GM23248 (cell line): ENCODE measurements around the gene EPN2. TPM values are rescaled to one million over a fixed set of nuclear protein-coding genes. Genes with fewer than 3 reads are reported as not detected.
A peak's percentile ranks its signal among the peaks of the same experiment; 100 is the strongest.

Experiments used
- DNase-seq: peaks from one replicate; pipeline ENCODE4 v3.0.0-alpha.2; 2015
- H2AFZ ChIP-seq: fragments of 200-600 bp; sonication (generic); 2 replicates; pipeline ENCODE4 v1.6.1; 2016; ENCODE audit warnings: antibody characterized with exemption
- H3F3A ChIP-seq: fragments of 200-600 bp; sonication (generic); 2 replicates; pipeline ENCODE4 v1.6.1; 2016; ENCODE audit warnings: mild to moderate bottlenecking, antibody characterized with exemption, mixed run types; ENCODE audit not compliant: insufficient read depth
- H3K27ac ChIP-seq: fragments of 200-600 bp; sonication (generic); 2 replicates; pipeline ENCODE4 v1.5.1; 2016; ENCODE audit warnings: mild to moderate bottlenecking
- H3K27me3 ChIP-seq: fragments of 200-600 bp; sonication (generic); replicated peaks from 2 replicates; pipeline ENCODE4 v1.6.1; 2016; ENCODE audit warnings: mild to moderate bottlenecking; ENCODE audit not compliant: insufficient read depth
- H3K36me3 ChIP-seq: fragments of 200-600 bp; sonication (generic); 2 replicates; pipeline ENCODE4 v1.6.1; 2016; ENCODE audit warnings: low read depth, mild to moderate bottlenecking
- H3K4me1 ChIP-seq: fragments of 200-600 bp; sonication (generic); 2 replicates; pipeline ENCODE4 v1.6.1; 2016; ENCODE audit warnings: mild to moderate bottlenecking; ENCODE audit not compliant: insufficient read depth
- H3K4me2 ChIP-seq: fragments of 200-600 bp; sonication (generic); one replicate; pipeline ENCODE4 v1.6.1; 2016; ENCODE audit warnings: mild to moderate bottlenecking; ENCODE audit not compliant: unreplicated experiment
- H3K4me3 ChIP-seq: fragments of 200-600 bp; sonication (generic); 2 replicates; pipeline ENCODE4 v1.5.1; 2016; ENCODE audit warnings: mild to moderate bottlenecking
- H3K79me2 ChIP-seq: fragments of 200-600 bp; sonication (generic); 2 replicates; pipeline ENCODE4 v1.6.1; 2016; ENCODE audit warnings: mild to moderate bottlenecking; ENCODE audit not compliant: insufficient read depth
- H3K9ac ChIP-seq: fragments of 200-600 bp; sonication (generic); 2 replicates; pipeline ENCODE4 v1.6.1; 2016; ENCODE audit warnings: mild to moderate bottlenecking
- H3K9me2 ChIP-seq: fragments of 200-600 bp; sonication (generic); 2 replicates; pipeline ENCODE4 v1.6.1; 2016; ENCODE audit warnings: mixed run types, mild to moderate bottlenecking, moderate library complexity; ENCODE audit not compliant: insufficient read depth
- H3K9me3 ChIP-seq: fragments of 200-600 bp; sonication (generic); one replicate; pipeline ENCODE4 v1.6.1; 2017; ENCODE audit warnings: low read depth
- H4K20me1 ChIP-seq: fragments of 200-600 bp; sonication (generic); 2 replicates; pipeline ENCODE4 v1.6.0; 2016; ENCODE audit not compliant: insufficient read depth
- EZH2 ChIP-seq: fragments of 200-600 bp; sonication (generic); IDR thresholded peaks from 2 replicates; pipeline ENCODE4 v1.6.1; 2018; ENCODE audit warnings: antibody characterized with exemption, mild to moderate bottlenecking; ENCODE audit not compliant: insufficient read depth, poor library complexity, severe bottlenecking
- EZH2phosphoT487 ChIP-seq: fragments of 200-600 bp; sonication (generic); IDR thresholded peaks from 2 replicates; pipeline ENCODE4 v1.6.1; 2018; ENCODE audit warnings: antibody characterized with exemption, moderate library complexity, mild to moderate bottlenecking, low read depth; ENCODE audit not compliant: insufficient read depth
- WGBS, 2 experiments: methylation state at CpG; one replicate each; pipeline ENCODE4 v1.1.6; 2015 to 2017; ENCODE audit warnings: low lambda C conversion rate in 2 of 2, low coverage in 1 of 2; ENCODE audit errors: missing lambda C conversion rate in 2 of 2; 5-methylcytosine and 5-hydroxymethylcytosine counted together
- in situ Hi-C: fragments of 300-500 bp; cut with MboI; formaldehyde crosslinking; loops from 2 replicates; pipeline ENCODE4 v1.15.0; 2020
- polyA plus RNA-seq: library from polyadenylated mRNA; unstranded; fragments of >200 nt; fragmentation: Nextera tagmentation; extraction: Ambion mirVana; gene quantifications from 2 replicates; pipeline ENCODE4 v1.2.1, GENCODE V29; 2016
- total RNA-seq: library from RNA; depleted of rRNA; stranded (reverse); fragments of >200 nt; shearing (Covaris generic); gene quantifications from 2 replicates; pipeline ENCODE4 v1.2.3, GENCODE V29; 2014

The EPN2 gene
- total and polyA plus RNA-seq, 2 experiments from 2014 or later = 25.3 to 54.0 TPM

DNA sequence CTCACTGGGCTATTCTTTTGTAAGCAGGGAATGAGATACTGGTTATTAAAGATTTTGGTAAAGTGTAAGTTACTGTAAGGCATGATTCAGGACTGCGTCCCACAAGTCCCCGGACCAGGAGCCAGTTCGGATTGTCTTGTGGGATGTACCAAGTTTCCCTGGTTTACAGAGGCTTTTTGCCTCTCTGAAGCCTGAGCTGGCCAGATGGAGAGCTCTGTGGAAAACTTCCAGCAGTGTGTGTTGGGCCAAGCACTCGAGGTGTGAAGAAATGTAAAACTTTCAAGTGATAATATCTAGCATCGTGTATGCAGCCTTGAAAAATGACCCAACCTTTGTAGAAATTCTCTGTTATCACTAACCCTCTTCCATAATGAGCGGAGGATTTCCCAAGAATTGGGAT, 2.4 kb downstream of the EPN2 start:
- Histone ChIP-seq H3K27me3 (no peaks in the 10 kb centered on the region), H3K4me2 (no peak overlapping the region), H3K4me3 (no peak overlapping the region), H3K79me2 (peaks cover 70% of the 10 kb centered on the region), H3F3A (0 out of 2 replicates have a peak, but pooled peaks cover 4% of the 10 kb centered on the region), H2AFZ (no peak overlapping the region), H3K9me2 (no peaks in the 10 kb centered on the region), H3K9ac (no peak overlapping the region), H4K20me1 (0 out of 2 replicates have a peak, but pooled peaks cover 3% of the 10 kb centered on the region), H3K9me3 (no peaks in the 10 kb centered on the region), H3K36me3 (no peaks in the 10 kb centered on the region), H3K27ac (no peak overlapping the region), H3K4me1 (peaks cover 11% of the 10 kb centered on the region; the same call in 1 of the 2 replicates)
- in situ Hi-C loops = no loop called here
- WGBS, 2 experiments = 53 to 55% methylated on average over 6 of the region's 6 CpGs
- peak; percentile 48 for DNase-seq
- TF ChIP-seq EZH2phosphoT487 (no peak), EZH2 (no peak)

DNA sequence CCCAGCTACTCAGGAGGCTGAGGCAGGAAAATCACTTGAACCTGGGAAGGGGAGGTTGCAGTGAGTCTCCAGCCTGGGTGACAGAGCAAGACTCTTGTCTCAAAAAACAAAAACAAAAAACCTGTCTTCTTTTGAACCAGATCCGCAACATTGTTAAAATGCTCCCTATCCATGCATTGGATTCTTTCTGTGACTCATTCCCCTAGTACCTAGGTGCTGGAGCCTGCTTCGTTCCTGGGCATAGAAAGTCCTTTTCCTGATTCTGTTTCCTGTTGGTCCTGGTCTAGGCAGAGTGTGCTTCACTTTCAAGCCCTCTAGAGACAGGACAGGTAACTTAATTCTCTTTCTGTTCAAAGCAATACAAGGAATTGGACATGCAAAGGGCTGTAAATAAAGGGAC, 5.2 kb downstream of the EPN2 start:
- Histone ChIP-seq H3K9ac (no peak overlapping the region), H3K9me2 (no peaks in the 10 kb centered on the region), H3K79me2 (peaks cover 98% of the 10 kb centered on the region), H3K4me1 (peaks cover 16% of the 10 kb centered on the region; the same call in 1 of the 2 replicates), H3K9me3 (no peaks in the 10 kb centered on the region), H2AFZ (no peak overlapping the region), H3K4me3 (no peak overlapping the region), H3F3A (peaks cover 8% of the 10 kb centered on the region; the same call in 1 of the 2 replicates), H3K27ac (no peak overlapping the region), H3K27me3 (no peaks in the 10 kb centered on the region), H3K4me2 (no peak overlapping the region), H4K20me1 (0 out of 2 replicates have a peak, but pooled peaks cover 3% of the 10 kb centered on the region), H3K36me3 (no peaks in the 10 kb centered on the region)
- DNase-seq = no peak
- in situ Hi-C loops = no loop called here
- WGBS, 2 experiments = 78 to 85% methylated on average over 2 of the region's 2 CpGs
- no peak for TF ChIP-seq EZH2
- TF ChIP-seq EZH2phosphoT487 = no peak

- Histone ChIP-seq H3K9ac (no peak overlapping the region), H3K27me3 (no peaks in the 10 kb centered on the region), H3K79me2 (peaks cover 100% of the 10 kb centered on the region), H3K9me3 (no peaks in the 10 kb centered on the region), H3K9me2 (no peaks in the 10 kb centered on the region), H4K20me1 (peaks cover 3% of the 10 kb centered on the region; the same call in 1 of the 2 replicates), H3K4me2 (no peak overlapping the region), H2AFZ (no peak overlapping the region), H3K4me1 (peaks cover 22% of the 10 kb centered on the region), H3K36me3 (no peaks in the 10 kb centered on the region), H3F3A (peaks cover 14% of the 10 kb centered on the region), H3K4me3 (no peak overlapping the region), H3K27ac (no peak overlapping the region)
- in situ Hi-C loops = no loop called here
- no peak for DNase-seq
- TF ChIP-seq EZH2 = no peak
- no peak for TF ChIP-seq EZH2phosphoT487
- WGBS, 2 experiments = 93 to 95% methylated on average over 6 to 7 of the region's 7 CpGs
Observed at GRCh38 chr17:19242926-19243325, 5.8 kb downstream of the EPN2 start.

GRCh38 chr17:19243838-19244237, 6.7 kb downstream of the EPN2 start:
- H3K27ac ChIP-seq = no peak overlapping the region
- WGBS, 2 experiments = 91 to 100% methylated on average over 1 of the region's 1 CpG
- no peak for DNase-seq
- H3K4me2 ChIP-seq = no peak overlapping the region
- peaks cover 99% of the 10 kb centered on the region for H3K79me2 ChIP-seq
- H4K20me1 ChIP-seq = peaks cover 3% of the 10 kb centered on the region; the same call in 1 of the 2 replicates
- no peaks in the 10 kb centered on the region for H3K36me3 ChIP-seq
- H3K4me1 ChIP-seq = peaks cover 26% of the 10 kb centered on the region
- H2AFZ ChIP-seq = no peak overlapping the region
- no peak overlapping the region for H3K9ac ChIP-seq
- H3F3A ChIP-seq = peaks cover 23% of the 10 kb centered on the region
- H3K4me3 ChIP-seq = no peak overlapping the region
- in situ Hi-C loops = no loop called here
- TF ChIP-seq EZH2phosphoT487 (no peak), EZH2 (no peak)
- H3K9me3 ChIP-seq = no peaks in the 10 kb centered on the region
- no peaks in the 10 kb centered on the region for H3K9me2 ChIP-seq
- no peaks in the 10 kb centered on the region for H3K27me3 ChIP-seq

DNA sequence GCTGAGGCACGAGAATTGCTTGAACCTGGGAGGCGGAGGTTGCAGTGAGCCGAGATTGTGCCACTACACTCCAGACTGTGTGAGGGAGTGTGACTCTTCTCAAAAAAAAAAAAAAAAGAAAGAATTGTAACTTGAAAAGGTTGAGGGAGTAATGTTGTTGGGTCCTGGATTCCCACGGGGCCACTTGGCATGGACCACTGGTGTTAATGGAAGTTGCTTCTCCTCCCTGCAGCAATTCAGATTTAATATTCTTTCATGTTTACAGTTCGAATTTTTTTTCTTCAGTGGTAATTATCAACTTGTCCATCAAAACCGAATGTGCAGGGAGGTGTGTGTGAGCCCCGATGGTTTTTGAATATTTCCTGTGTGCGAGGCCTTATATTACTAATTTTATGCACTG, 7.2 kb downstream of the EPN2 start:
- no peaks in the 10 kb centered on the region for H3K36me3 ChIP-seq
- no peak overlapping the region for H3K9ac ChIP-seq
- H3K4me3 ChIP-seq = no peak overlapping the region
- no peaks in the 10 kb centered on the region for H3K9me2 ChIP-seq
- H3K27ac ChIP-seq = no peak overlapping the region
- no peak for TF ChIP-seq EZH2phosphoT487
- TF ChIP-seq EZH2 = no peak
- no peak for DNase-seq
- peaks cover 3% of the 10 kb centered on the region; the same call in 1 of the 2 replicates for H4K20me1 ChIP-seq
- peaks cover 28% of the 10 kb centered on the region for H3F3A ChIP-seq
- in situ Hi-C loops = no loop called here
- H3K4me2 ChIP-seq = no peak overlapping the region
- H3K4me1 ChIP-seq = peaks cover 26% of the 10 kb centered on the region
- H3K79me2 ChIP-seq = peaks cover 96% of the 10 kb centered on the region
- no peaks in the 10 kb centered on the region for H3K27me3 ChIP-seq
- H3K9me3 ChIP-seq = no peaks in the 10 kb centered on the region
- H2AFZ ChIP-seq = no peak overlapping the region
- 86 to 90% methylated on average over 8 of the region's 8 CpGs for WGBS, 2 experiments
